Glutamatergic neuron (in vitro differentiated cells): Measurements from ENCODE around the gene TNPO2. TPM values are rescaled to one million over a fixed set of nuclear protein-coding genes. Genes with fewer than 3 reads are reported as not detected.
"Not testable (repeated sequence)": the region's sequence is repeated elsewhere in the genome, so short reads cannot be mapped to it uniquely, and the experiment has no call there.

Experiments used
- DNase-seq: peaks from one replicate; pipeline ENCODE4 v3.0.0; 2022
- H3K27ac Mint-ChIP-seq: one replicate; pipeline ENCODE4 v1.8.0; 2020; ENCODE audit warnings: mild to moderate bottlenecking, mixed read lengths, inconsistent platforms; ENCODE audit not compliant: unreplicated experiment
- H3K27me3 Mint-ChIP-seq: one replicate; pipeline ENCODE4 v1.8.0; 2020; ENCODE audit warnings: mild to moderate bottlenecking, moderate library complexity, mixed read lengths, inconsistent platforms; ENCODE audit not compliant: unreplicated experiment
- H3K36me3 Mint-ChIP-seq: one replicate; pipeline ENCODE4 v1.8.0; 2020; ENCODE audit warnings: mild to moderate bottlenecking, mixed read lengths, inconsistent platforms; ENCODE audit not compliant: unreplicated experiment
- H3K4me1 Mint-ChIP-seq: one replicate; pipeline ENCODE4 v1.8.0; 2020; ENCODE audit warnings: mild to moderate bottlenecking, low read depth, mixed read lengths, inconsistent platforms; ENCODE audit not compliant: unreplicated experiment
- H3K4me3 Mint-ChIP-seq: one replicate; pipeline ENCODE4 v1.8.0; 2020; ENCODE audit warnings: mild to moderate bottlenecking, mixed read lengths, inconsistent platforms; ENCODE audit not compliant: unreplicated experiment
- H3K9me3 Mint-ChIP-seq: one replicate; pipeline ENCODE4 v1.8.0; 2020; ENCODE audit warnings: mild to moderate bottlenecking, moderate library complexity, mixed read lengths, inconsistent platforms; ENCODE audit not compliant: unreplicated experiment
- CTCF ChIP-seq: fragments of 200-600 bp; sonication (generic); IDR thresholded peaks from one replicate; pipeline ENCODE4 v1.5.0; 2021; ENCODE audit not compliant: partially characterized antibody, unreplicated experiment
- total RNA-seq: library from RNA; stranded (reverse); fragmentation: NEBNext Ultra II Directional; extraction: Animal tissue kit (Norgen Biotek cat#: 25700); gene quantifications from one replicate; pipeline ENCODE4 v1.2.1, GENCODE V29; 2021; ENCODE audit not compliant: unreplicated experiment

Gene TNPO2
- total RNA-seq, 1 donor from 2014 or later: 135 TPM

GRCh38 chr19:12698138-12698537, 25.6 kb downstream of the TNPO2 start:
- Mint-ChIP-seq H3K9me3 (peaks cover 10% of the 10 kb centered on the region), H3K27ac (no peak overlapping the region), H3K36me3 (no peaks in the 10 kb centered on the region), H3K27me3 (peaks cover 2% of the 10 kb centered on the region), H3K4me1 (peaks cover 3% of the 10 kb centered on the region), H3K4me3 (peak overlapping the region; percentile 66)
- no peak for DNase-seq
- no peak for TF ChIP-seq CTCF

- H3K4me3 Mint-ChIP-seq, H3K27me3 Mint-ChIP-seq, DNase-seq, H3K9me3 Mint-ChIP-seq, H3K36me3 Mint-ChIP-seq, H3K27ac Mint-ChIP-seq, H3K4me1 Mint-ChIP-seq: not testable (repeated sequence)
Observed at GRCh38 chr19:12697425-12697824, 26.3 kb downstream of the TNPO2 start.

GRCh38 chr19:12696366-12697335, 27.1 kb downstream of the TNPO2 start, which contains the start of gene FBXW9:
FBXW9 (minus strand) TSS chr19:12696631; CDS start chr19:12696581, 50 bp downstream.
- Mint-ChIP-seq H3K4me1 (no peaks in the 10 kb centered on the region), H3K9me3 (peaks cover 7% of the 10 kb centered on the region), H3K27me3 (peaks cover 2% of the 10 kb centered on the region), H3K36me3 (no peaks in the 10 kb centered on the region), H3K4me3 (peak within 1 kb of the TSS; percentile 90), H3K27ac (peak within 1 kb of the TSS; percentile 88)
- TF ChIP-seq CTCF: no peak
- peak; percentile 98 for DNase-seq

GRCh38 chr19:12695997-12696365, 27.8 kb downstream of the TNPO2 start:
- H3K27me3 Mint-ChIP-seq: peaks cover 2% of the 10 kb centered on the region
- no peak for DNase-seq
- H3K4me1 Mint-ChIP-seq: no peaks in the 10 kb centered on the region
- TF ChIP-seq CTCF: no peak
- H3K27ac Mint-ChIP-seq: no peak overlapping the region
- peaks cover 7% of the 10 kb centered on the region for H3K9me3 Mint-ChIP-seq
- H3K36me3 Mint-ChIP-seq: no peaks in the 10 kb centered on the region
- H3K4me3 Mint-ChIP-seq: peak overlapping the region; percentile 90

GRCh38 chr19:12695514-12695913, 28.2 kb downstream of the TNPO2 start:
- no peak for TF ChIP-seq CTCF
- Mint-ChIP-seq H3K9me3 (peaks cover 7% of the 10 kb centered on the region), H3K4me1 (no peaks in the 10 kb centered on the region), H3K27ac (no peak overlapping the region), H3K27me3 (peaks cover 2% of the 10 kb centered on the region), H3K4me3 (peak overlapping the region; percentile 73), H3K36me3 (no peaks in the 10 kb centered on the region)
- DNase-seq: no peak
